GM12878 (cell line): Measurements from ENCODE around the gene TBC1D1. TPM values are rescaled to one million over a fixed set of nuclear protein-coding genes. Genes with fewer than 3 reads are reported as not detected.

Experiments used
- BCLAF1 ChIP-seq: fragments of 450-650 bp; IDR thresholded peaks from 2 replicates; pipeline ENCODE4 v1.6.1; 2017; ENCODE audit warnings: antibody characterized with exemption, mild to moderate bottlenecking, moderate library complexity
- CHD2 ChIP-seq: IDR thresholded peaks from 2 replicates; pipeline ENCODE4 v1.6.1; 2011; ENCODE audit warnings: low read depth, low read length, improper control_type of control experiment, borderline replicate concordance
- E4F1 ChIP-seq: fragments of 450-650 bp; IDR thresholded peaks from 2 replicates; pipeline ENCODE4 v1.6.1; 2018; ENCODE audit warnings: borderline replicate concordance, mild to moderate bottlenecking; ENCODE audit not compliant: partially characterized antibody
- EGR1 ChIP-seq, 2 experiments: IDR thresholded peaks; 1 replicate in 1 of 2; 2 replicates in 1 of 2; pipeline ENCODE4 v1.6.1; 2011 to 2012; ENCODE audit warnings: low read depth in 2 of 2, low read length in 2 of 2, borderline replicate concordance in 1 of 2, mild to moderate bottlenecking in 1 of 2, moderate library complexity in 1 of 2
- EP300 ChIP-seq, 2 experiments: fragments of 150-350 bp in 1 of 2; IDR thresholded peaks; 2 replicates each; pipeline ENCODE4 v1.6.1; 2011 to 2012; ENCODE audit warnings: low read depth in 2 of 2, low read length in 2 of 2, borderline replicate concordance in 1 of 2, improper control_type of control experiment in 1 of 2, inconsistent platforms in 1 of 2; ENCODE audit not compliant: control insufficient read depth in 1 of 2
- PRDM15 ChIP-seq: fragments of 450-650 bp; formaldehyde crosslinking; IDR thresholded peaks from 2 replicates; pipeline ENCODE4 v1.4.0; 2020; ENCODE audit warnings: mild to moderate bottlenecking, moderate library complexity
- SREBF2 ChIP-seq: IDR thresholded peaks from 2 replicates; pipeline ENCODE4 v1.6.1; 2012; ENCODE audit warnings: mild to moderate bottlenecking, low read length
- ZBTB11 ChIP-seq: fragments of 450-650 bp; formaldehyde crosslinking; IDR thresholded peaks from 2 replicates; pipeline ENCODE4 v1.5.0; 2022; ENCODE audit warnings: mild to moderate bottlenecking, missing genetic modification characterization
- ZSCAN29 ChIP-seq: fragments of 450-650 bp; IDR thresholded peaks from 2 replicates; pipeline ENCODE4 v1.6.1; 2017; ENCODE audit warnings: mild to moderate bottlenecking, moderate library complexity
- ZZZ3 ChIP-seq: IDR thresholded peaks from 2 replicates; pipeline ENCODE4 v1.6.1; 2011; ENCODE audit warnings: low read depth; ENCODE audit not compliant: control insufficient read depth, insufficient read length
- polyA plus RNA-seq, 11 experiments: library from polyadenylated mRNA; depleted of rRNA in 4 of 11; unstranded in 6 of 11; stranded (reverse) in 5 of 11; fragments of >200 nt; fragmentation: Nextera tagmentation in 4 of 11; fragmentation: Illumina TruSeq in 1 of 11; extraction: Ambion mirVana in 4 of 11; extraction: Trizol in 1 of 11; gene quantifications; 1 replicate in 1 of 11; 2 replicates in 10 of 11; pipeline versions ENCODE4 v1.2.1 to v1.2.3, GENCODE V29; 2011 to 2016; ENCODE audit warnings: inconsistent platforms in 2 of 11, missing spikeins in 2 of 11, low read depth in 1 of 11
- total RNA-seq, 4 experiments: library from RNA; depleted of rRNA in 3 of 4; stranded (reverse); fragments of >200 nt in 3 of 4; fragmentation: Illumina TruSeq in 1 of 4; extraction: Trizol in 1 of 4; gene quantifications; 2 replicates each; pipeline versions ENCODE4 v1.2.1 to v1.2.3, GENCODE V29; 2013 to 2021

TBC1D1 gene
- total and polyA plus RNA-seq, 10 of the 15 experiments (the other 5 are each of a cell fraction or from before 2014, with no cell fraction given) = 5.3 to 102 (median 57.8) TPM

- TF ChIP-seq PRDM15 (CRISPR knock-in tag) (no peak), EGR1 (IDR thresholded peaks at IDR 0.05; ENCODE audit: borderline replicate concordance in 1 of 2, low read depth in 2 of 2, low read length in 2 of 2) (peak in 1 of 2 experiments; percentile 88; a peak in 2 of 3 replicates), ZSCAN29 (no peak), BCLAF1 (no peak), CHD2 (no peak), E4F1 (no peak), ZZZ3 (no peak), SREBF2 (no peak), EP300 (IDR thresholded peaks at IDR 0.05; ENCODE audit: borderline replicate concordance in 1 of 2, control insufficient read depth in 1 of 2, low read depth in 2 of 2, low read length in 2 of 2) (peak in 1 of 2 experiments; percentile 70; a peak in 1 of 4 replicates), ZBTB11 (CRISPR knock-in tag) (no peak)
Observed at GRCh38 chr4:37891260-37892159, 626 bp downstream of the TBC1D1 start (continued).
